Globus pallidus (tissue), 1 donor: ENCODE results near the gene CLCNKB.
A peak's percentile ranks its signal among the peaks of the same experiment; 100 is the strongest.
"Not testable (repeated sequence)": the region's sequence is repeated elsewhere in the genome, so short reads cannot be mapped to it uniquely, and the experiment has no call there.

Experiments used
- DNase-seq: peaks from one replicate; pipeline ENCODE4 v3.0.0-alpha.2; 2015; ENCODE audit warnings: low spot score

The CLCNKB gene

GRCh38 chr1:16033103-16033632, 10.4 kb upstream of the CLCNKB start:
- not testable (repeated sequence) for DNase-seq

GRCh38 chr1:16036461-16036860, 7.1 kb upstream of the CLCNKB start:
- DNase-seq, result not testable (repeated sequence)

- DNase-seq, result no peak
Measured at GRCh38 chr1:16038620-16038912, 5.0 kb upstream of the CLCNKB start.

- not testable (repeated sequence) for DNase-seq
Measured at GRCh38 chr1:16039871-16040270, 3.7 kb upstream of the CLCNKB start.

GRCh38 chr1:16041200-16041599, 2.4 kb upstream of the CLCNKB start:
- DNase-seq, result no peak

- no peak for DNase-seq
Measured at GRCh38 chr1:16042096-16042495, 1.5 kb upstream of the CLCNKB start.

- DNase-seq, result not testable (repeated sequence)
Measured at GRCh38 chr1:16042654-16043053, 928 bp upstream of the CLCNKB start.

- DNase-seq, result no peak
Measured at GRCh38 chr1:16043950-16044349, 368 bp downstream of the CLCNKB start.

GRCh38 chr1:16046842-16047241, 3.3 kb downstream of the CLCNKB start:
- no peak for DNase-seq

GRCh38 chr1:16047791-16048475, 4.4 kb downstream of the CLCNKB start:
- DNase-seq, result no peak

- no peak for DNase-seq
Measured at GRCh38 chr1:16048573-16049189, 5.1 kb downstream of the CLCNKB start.

GRCh38 chr1:16050328-16050727, 6.7 kb downstream of the CLCNKB start:
- no peak for DNase-seq

- no peak for DNase-seq
Measured at GRCh38 chr1:16051039-16051438, 7.5 kb downstream of the CLCNKB start.

- DNase-seq, result not testable (repeated sequence)
Measured at GRCh38 chr1:16051949-16052348, 8.4 kb downstream of the CLCNKB start.

- DNase-seq, result no peak
Measured at GRCh38 chr1:16053781-16054502, 10.4 kb downstream of the CLCNKB start.

GRCh38 chr1:16054598-16055540, 11.3 kb downstream of the CLCNKB start:
- no peak for DNase-seq

- DNase-seq, result peak; percentile 54
Measured at GRCh38 chr1:16055613-16056520, 12.3 kb downstream of the CLCNKB start.

GRCh38 chr1:16056521-16056912, 12.9 kb downstream of the CLCNKB start:
- DNase-seq, result not testable (repeated sequence)

- not testable (repeated sequence) for DNase-seq
Measured at GRCh38 chr1:16057314-16057915, 13.8 kb downstream of the CLCNKB start.

- not testable (repeated sequence) for DNase-seq
Measured at GRCh38 chr1:16058394-16059120, 15.0 kb downstream of the CLCNKB start.
